Measurements from ENCODE around the gene SPRY1. TPM values are rescaled to one million over a fixed set of nuclear protein-coding genes. Genes with fewer than 3 reads are reported as not detected.

Gene SPRY1
- total RNA-seq, 1 experiment from 2014 or later: 76.3 TPM

DNA sequence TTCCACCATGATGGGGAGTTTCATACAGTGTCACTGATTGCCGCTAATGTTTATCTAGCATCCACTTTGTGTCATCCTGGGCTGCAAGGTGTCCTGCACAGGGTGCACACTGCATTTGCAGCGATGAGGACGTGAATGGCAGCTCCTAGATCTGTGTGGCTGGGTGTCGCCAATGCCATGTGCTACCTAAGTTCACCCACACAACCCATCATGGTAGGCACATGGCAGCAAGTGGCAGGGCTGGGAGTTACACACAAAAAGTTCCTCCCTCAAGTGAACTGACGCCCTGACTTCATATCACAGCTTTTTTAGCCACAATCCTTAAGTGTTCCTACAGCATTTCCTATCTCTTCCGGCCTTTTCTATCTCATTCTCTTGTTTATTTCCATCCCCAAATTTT, 45.9 kb upstream of the SPRY1 start:
- Histone ChIP-seq H3K23me2 (ENCODE audit: insufficient read length, low read depth, low read length, poor library complexity, severe bottlenecking) (no peaks in the 10 kb centered on the region), H3K9ac (ENCODE audit: extremely low read depth, insufficient read length, low read length) (no peak overlapping the region), H3K79me2 (ENCODE audit: insufficient read depth, low read length) (no peaks in the 10 kb centered on the region), H3K56ac (ENCODE audit: insufficient read length, low read depth, low read length) (no peak overlapping the region), H2BK120ac (ENCODE audit: low read depth, low read length, poor library complexity, severe bottlenecking) (no peak overlapping the region), H3K4me2 (ENCODE audit: insufficient read depth, insufficient read length, low read length) (no peak overlapping the region), H2BK5ac (ENCODE audit: insufficient read length, low read length) (no peak overlapping the region), H4K91ac (ENCODE audit: insufficient read length, low read depth, low read length) (no peak overlapping the region), H2BK12ac (ENCODE audit: insufficient read length, low read depth, low read length) (no peak overlapping the region), H4K5ac (ENCODE audit: insufficient read length, low read depth, low read length) (no peak overlapping the region), H2AFZ (ENCODE audit: low read length) (no peak overlapping the region), H3K23ac (ENCODE audit: insufficient read length, low read depth, low read length) (no peak overlapping the region), H4K8ac (replicated peaks; ENCODE audit: insufficient read length, low read depth, low read length) (no peak overlapping the region), H2BK15ac (ENCODE audit: low read depth, low read length) (no peak overlapping the region), H3K27ac (ENCODE audit: insufficient read length, low read depth, low read length) (no peak overlapping the region), H2BK20ac (ENCODE audit: low read depth, low read length, poor library complexity, severe bottlenecking) (no peak overlapping the region), H3K79me1 (ENCODE audit: insufficient read depth, low read depth, low read length, poor library complexity, severe bottlenecking) (no peaks in the 10 kb centered on the region), H3T11ph (ENCODE audit: low read length) (no peak overlapping the region), H2AK5ac (ENCODE audit: insufficient read length, low read length) (no peak overlapping the region), H3K27me3 (ENCODE audit: insufficient read depth, low read length) (no peaks in the 10 kb centered on the region), H3K9me3 (ENCODE audit: control insufficient read depth, low read depth, low read length) (no peaks in the 10 kb centered on the region), H3K4ac (ENCODE audit: low read depth, low read length) (no peak overlapping the region), H3K18ac (ENCODE audit: insufficient read length, low read depth, low read length) (no peak overlapping the region), H4K20me1 (ENCODE audit: control insufficient read depth, insufficient read depth, insufficient read length) (no peaks in the 10 kb centered on the region), H3K4me1 (ENCODE audit: insufficient read depth, low read length) (no peaks in the 10 kb centered on the region), H3K14ac (ENCODE audit: insufficient read depth, low read length) (no peak overlapping the region)
- H3K9me3 Mint-ChIP-seq: no peaks in the 10 kb centered on the region; a peak in 1 of 5 replicates
- DNase-seq: no peak
- no CpG with 5 or more reads among the region's 6 CpGs for WGBS (ENCODE audit: extremely low coverage, insufficient read length, low lambda C conversion rate)
- TF ChIP-seq, protein P1, sequence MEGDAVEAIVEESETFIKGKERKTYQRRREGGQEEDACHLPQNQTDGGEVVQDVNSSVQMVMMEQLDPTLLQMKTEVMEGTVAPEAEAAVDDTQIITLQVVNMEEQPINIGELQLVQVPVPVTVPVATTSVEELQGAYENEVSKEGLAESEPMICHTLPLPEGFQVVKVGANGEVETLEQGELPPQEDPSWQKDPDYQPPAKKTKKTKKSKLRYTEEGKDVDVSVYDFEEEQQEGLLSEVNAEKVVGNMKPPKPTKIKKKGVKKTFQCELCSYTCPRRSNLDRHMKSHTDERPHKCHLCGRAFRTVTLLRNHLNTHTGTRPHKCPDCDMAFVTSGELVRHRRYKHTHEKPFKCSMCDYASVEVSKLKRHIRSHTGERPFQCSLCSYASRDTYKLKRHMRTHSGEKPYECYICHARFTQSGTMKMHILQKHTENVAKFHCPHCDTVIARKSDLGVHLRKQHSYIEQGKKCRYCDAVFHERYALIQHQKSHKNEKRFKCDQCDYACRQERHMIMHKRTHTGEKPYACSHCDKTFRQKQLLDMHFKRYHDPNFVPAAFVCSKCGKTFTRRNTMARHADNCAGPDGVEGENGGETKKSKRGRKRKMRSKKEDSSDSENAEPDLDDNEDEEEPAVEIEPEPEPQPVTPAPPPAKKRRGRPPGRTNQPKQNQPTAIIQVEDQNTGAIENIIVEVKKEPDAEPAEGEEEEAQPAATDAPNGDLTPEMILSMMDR (conservative IDR thresholded peaks at IDR 0.05): no peak
- no peak overlapping the region for H3K4me3 Mint-ChIP-seq
- no peaks in the 10 kb centered on the region for H3K27me3 Mint-ChIP-seq (ENCODE audit: low read depth)
- H3K4me1 Mint-ChIP-seq: peaks cover 27 to 30% of the 10 kb centered on the region in 2 experiments
- no peaks in the 10 kb centered on the region; a peak in 1 of 7 replicates for H3K36me3 Mint-ChIP-seq (ENCODE audit: insufficient read depth in 1 of 3, low read depth in 3 of 3)
- no peak overlapping the region; a peak in 1 of 7 replicates for H3K27ac Mint-ChIP-seq

Measured in H9 (cell line).